CD8-positive, alpha-beta memory T cell (primary cell): ENCODE data around the gene MIEF1. TPM values are rescaled to one million over a fixed set of nuclear protein-coding genes. Genes with fewer than 3 reads are reported as not detected.
"Not testable (repeated sequence)": the region's sequence is repeated elsewhere in the genome, so short reads cannot be mapped to it uniquely, and the experiment has no call there.

Experiments used
- CTCF ChIA-PET: fragments of 350-600 bp; sonication (Branson Sonifier 250); formaldehyde crosslinking; loops from one replicate; lab custom pipeline; 2021; ENCODE audit warnings: antibody characterized with exemption; lab: Charles Lee
- POLR2A ChIA-PET: fragments of 350-600 bp; sonication (Branson Sonifier 250); formaldehyde crosslinking; loops from one replicate; lab custom pipeline; 2021; ENCODE audit warnings: antibody characterized with exemption; lab: Charles Lee
- DNase-seq, 5 donors: peaks; one replicate each; pipeline versions ENCODE4 v3.0.0 to v3.0.0-alpha.2; 2020 to 2022; ENCODE audit warnings: mixed read lengths in 1 of 5
- H3K27ac ChIP-seq: one replicate; pipeline ENCODE4 v1.7.0; 2013; ENCODE audit warnings: low read depth, mild to moderate bottlenecking, low read length, moderate library complexity
- H3K27me3 ChIP-seq: 2 replicates; pipeline ENCODE4 v1.7.0; 2013; ENCODE audit warnings: low read length, mild to moderate bottlenecking; ENCODE audit not compliant: insufficient read depth, poor library complexity, severe bottlenecking
- H3K36me3 ChIP-seq: 2 replicates; pipeline ENCODE4 v1.7.0; 2013; ENCODE audit warnings: mild to moderate bottlenecking, low read length, moderate library complexity; ENCODE audit not compliant: insufficient read depth
- H3K4me1 ChIP-seq: 2 replicates; pipeline ENCODE4 v1.7.0; 2013; ENCODE audit warnings: mild to moderate bottlenecking, low read length, moderate library complexity; ENCODE audit not compliant: insufficient read depth
- H3K4me3 ChIP-seq: 2 replicates; pipeline ENCODE4 v1.7.0; 2013; ENCODE audit warnings: mild to moderate bottlenecking, low read length
- H3K9me3 ChIP-seq: 2 replicates; pipeline ENCODE4 v1.7.0; 2013; ENCODE audit warnings: mild to moderate bottlenecking, low read length
- H3K27ac Mint-ChIP-seq, 8 donors: one replicate each; pipeline ENCODE4 v1.8.0; 2020 to 2021; ENCODE audit warnings: mixed read lengths in 8 of 8, mild to moderate bottlenecking in 6 of 8, inconsistent platforms in 3 of 8, moderate library complexity in 3 of 8
- H3K27me3 Mint-ChIP-seq, 2 donors: one replicate each; pipeline ENCODE4 v1.8.0; 2020 to 2021; ENCODE audit warnings: mixed read lengths in 2 of 2, mild to moderate bottlenecking in 1 of 2, moderate library complexity in 1 of 2
- H3K36me3 Mint-ChIP-seq, 3 donors: one replicate each; pipeline ENCODE4 v1.8.0; 2020 to 2021; ENCODE audit warnings: mixed read lengths in 3 of 3, inconsistent platforms in 1 of 3, mild to moderate bottlenecking in 1 of 3
- H3K4me1 Mint-ChIP-seq, 3 donors: one replicate each; pipeline ENCODE4 v1.8.0; 2020 to 2021; ENCODE audit warnings: mixed read lengths in 3 of 3, inconsistent platforms in 1 of 3, mild to moderate bottlenecking in 1 of 3
- H3K4me3 Mint-ChIP-seq, 7 donors: one replicate each; pipeline ENCODE4 v1.8.0; 2020 to 2021; ENCODE audit warnings: mixed read lengths in 7 of 7, mild to moderate bottlenecking in 6 of 7, moderate library complexity in 4 of 7, inconsistent platforms in 2 of 7
- H3K9me3 Mint-ChIP-seq, 5 donors: one replicate each; pipeline ENCODE4 v1.8.0; 2020 to 2022; ENCODE audit warnings: mixed read lengths in 5 of 5, mild to moderate bottlenecking in 3 of 5, moderate library complexity in 2 of 5, inconsistent platforms in 1 of 5
- polyA plus RNA-seq: library from polyadenylated mRNA; unstranded; fragments of 300-500 nt; fragmentation: Illumina TruSeq; gene quantifications from one replicate; pipeline ENCODE4 v1.2.3, GENCODE V29; 2021
- total RNA-seq, 2 experiments: library from RNA; stranded (reverse); gene quantifications; one replicate each; pipeline ENCODE4 v1.2.3, GENCODE V29; 2021

Gene MIEF1
- total and polyA plus RNA-seq, 3 experiments from 2014 or later: 29.4 to 60.9 (median 59.9) TPM

- H3K27me3 ChIP-seq: no peaks in the 10 kb centered on the region
- peak overlapping the region; percentile 80 for H3K27ac ChIP-seq
- H3K4me3 ChIP-seq: peak overlapping the region; percentile 90
- peaks cover 34% of the 10 kb centered on the region for H3K4me1 ChIP-seq
- peaks cover 46% of the 10 kb centered on the region for H3K36me3 ChIP-seq
- Mint-ChIP-seq H3K27me3 (peaks cover 0 to 14% of the 10 kb centered on the region in 2 donors), H3K9me3 (peaks cover 0 to 4% (median 3%) of the 10 kb centered on the region in 5 donors), H3K4me3 (peak overlapping the region; percentile 89 to 99 (median 96)), H3K36me3 (peaks cover 5 to 68% (median 22%) of the 10 kb centered on the region in 3 donors), H3K27ac (peak overlapping the region in 7 of 8 donors; percentile 87 to 100 (median 97)), H3K4me1 (peaks cover 44 to 51% (median 50%) of the 10 kb centered on the region in 3 donors)
- no peak for DNase-seq
- H3K9me3 ChIP-seq: no peaks in the 10 kb centered on the region
- CTCF ChIA-PET: interaction anchor here (0.7 to 3.1 kb wide), 10 partner anchors 9 to 525 kb away, joined by 3 to 31 read pairs (median 4); partner anchors contain the start of genes RPL3, RPS19BP1 and TAB1
- POLR2A ChIA-PET: interaction anchor here (0.7 to 2.0 kb wide), 15 partner anchors 7 to 525 kb away, joined by 3 to 33 read pairs (median 4); partner anchors contain the start of genes MIEF1, RPL3, RPS19BP1 and TAB1
These were observed 17.0 kb downstream of the MIEF1 start for GRCh38 chr22:39518996-39519680.

- ChIA-PET POLR2A (interaction anchor here (0.5 to 2.0 kb wide), 19 partner anchors 8 to 770 kb away, joined by 3 to 33 read pairs (median 4); partner anchors contain the start of genes MIEF1, RPL3, RPS19BP1 and TAB1), CTCF (interaction anchor here (0.7 to 3.1 kb wide), 12 partner anchors 9 to 524 kb away, joined by 3 to 31 read pairs (median 4); partner anchors contain the start of genes RPL3, RPS19BP1 and TAB1)
- peak overlapping the region; percentile 89 to 99 (median 96) for H3K4me3 Mint-ChIP-seq
- H3K4me1 ChIP-seq: peaks cover 39% of the 10 kb centered on the region
- H3K9me3 ChIP-seq: no peaks in the 10 kb centered on the region
- peaks cover 45% of the 10 kb centered on the region for H3K36me3 ChIP-seq
- H3K9me3 Mint-ChIP-seq: peaks cover 0 to 4% (median 3%) of the 10 kb centered on the region in 5 donors
- H3K27me3 ChIP-seq: no peaks in the 10 kb centered on the region
- peaks cover 43 to 51% (median 50%) of the 10 kb centered on the region in 3 donors for H3K4me1 Mint-ChIP-seq
- H3K36me3 Mint-ChIP-seq: peaks cover 5 to 68% (median 17%) of the 10 kb centered on the region in 3 donors
- peak overlapping the region; percentile 95 to 100 (median 98) for H3K27ac Mint-ChIP-seq
- H3K27ac ChIP-seq: peak overlapping the region; percentile 80
- H3K27me3 Mint-ChIP-seq: peaks cover 0 to 14% of the 10 kb centered on the region in 2 donors
- DNase-seq: peak in 3 of 5 donors; percentile 94 to 96 (median 94)
- H3K4me3 ChIP-seq: peak overlapping the region; percentile 90
These were observed 17.7 kb downstream of the MIEF1 start for GRCh38 chr22:39519681-39520225.

GRCh38 chr22:39520226-39521105 lies 18.4 kb downstream of the MIEF1 start, which contains the start of gene ATF4:
Gene ATF4 (plus strand): TSS chr22:39520562. CDS start chr22:39521446, 884 bp downstream.
- H3K27me3 ChIP-seq: no peaks in the 10 kb centered on the region
- no peaks in the 10 kb centered on the region for H3K9me3 ChIP-seq
- H3K4me3 ChIP-seq: peak within 1 kb of the TSS; percentile 90
- peaks cover 38% of the 10 kb centered on the region for H3K36me3 ChIP-seq
- POLR2A ChIA-PET: interaction anchor here (0.5 to 2.2 kb wide), 23 partner anchors 9 to 1268 kb away, joined by 3 to 33 read pairs (median 4); partner anchors contain the start of genes MIEF1, RPL3, RPS19BP1 and TAB1
- H3K27ac ChIP-seq: peak within 1 kb of the TSS; percentile 80
- H3K27me3 Mint-ChIP-seq: peaks cover 0 to 14% of the 10 kb centered on the region in 2 donors
- peaks cover 39% of the 10 kb centered on the region for H3K4me1 ChIP-seq
- H3K4me3 Mint-ChIP-seq: peak within 1 kb of the TSS; percentile 89 to 99 (median 96)
- CTCF ChIA-PET: interaction anchor here (0.7 to 3.1 kb wide), 12 partner anchors 8 to 524 kb away, joined by 3 to 31 read pairs (median 4); partner anchors contain the start of genes RPL3, RPS19BP1 and TAB1
- peaks cover 48 to 58% (median 53%) of the 10 kb centered on the region in 3 donors for H3K4me1 Mint-ChIP-seq
- H3K9me3 Mint-ChIP-seq: peaks cover 0 to 4% (median 3%) of the 10 kb centered on the region in 5 donors
- H3K36me3 Mint-ChIP-seq: peaks cover 5 to 68% (median 17%) of the 10 kb centered on the region in 3 donors
- H3K27ac Mint-ChIP-seq: peak within 1 kb of the TSS; percentile 95 to 100 (median 98)
- peak; percentile 58 to 99 (median 86) for DNase-seq

- H3K4me1 Mint-ChIP-seq: peaks cover 53 to 67% (median 54%) of the 10 kb centered on the region in 3 donors
- H3K27me3 ChIP-seq, H3K9me3 ChIP-seq, H3K9me3 Mint-ChIP-seq, DNase-seq: not testable (repeated sequence)
- peak overlapping the region; percentile 95 to 100 (median 98) for H3K27ac Mint-ChIP-seq
- H3K4me3 ChIP-seq: peak overlapping the region; percentile 90
- ChIA-PET POLR2A (interaction anchor here (0.6 to 2.2 kb wide), 6 partner anchors 8 to 523 kb away, joined by 3 to 33 read pairs (median 8); partner anchors contain the start of genes RPL3 and TAB1), CTCF (interaction anchor here (1.6 to 3.1 kb wide), 2 partner anchors 7 to 14 kb away, joined by 5 to 31 read pairs; no protein-coding TSS in a partner anchor)
- peak overlapping the region; percentile 80 for H3K27ac ChIP-seq
- H3K27me3 Mint-ChIP-seq: peaks cover 0 to 14% of the 10 kb centered on the region in 2 donors
- peaks cover 31% of the 10 kb centered on the region for H3K36me3 ChIP-seq
- peak overlapping the region; percentile 89 to 99 (median 96) for H3K4me3 Mint-ChIP-seq
- H3K4me1 ChIP-seq: peaks cover 40% of the 10 kb centered on the region
- H3K36me3 Mint-ChIP-seq: peaks cover 5 to 64% (median 15%) of the 10 kb centered on the region in 3 donors
These were observed 19.2 kb downstream of the MIEF1 start for GRCh38 chr22:39521106-39521885.

- Mint-ChIP-seq H3K27me3 (peaks cover 0 to 14% of the 10 kb centered on the region in 2 donors), H3K27ac (peak overlapping the region in 7 of 8 donors; percentile 95 to 100 (median 98)), H3K4me1 (peaks cover 56 to 72% (median 58%) of the 10 kb centered on the region in 3 donors), H3K36me3 (peaks cover 5 to 60% (median 15%) of the 10 kb centered on the region in 3 donors), H3K4me3 (peak overlapping the region; percentile 89 to 99 (median 96))
- POLR2A ChIA-PET: interaction anchor here (0.5 to 2.2 kb wide), 4 partner anchors 14 to 205 kb away, joined by 3 to 11 read pairs (median 6); partner anchors contain the start of genes MIEF1 and TAB1
- not testable (repeated sequence) for H3K9me3 Mint-ChIP-seq, H3K27me3 ChIP-seq, H3K9me3 ChIP-seq, DNase-seq
- CTCF ChIA-PET: interaction anchor here (0.8 to 2.3 kb wide), 2 partner anchors 10 to 26 kb away, joined by 3 to 8 read pairs; partner anchors contain the start of gene RPS19BP1
- H3K4me1 ChIP-seq: peaks cover 48% of the 10 kb centered on the region
- H3K27ac ChIP-seq: peak overlapping the region; percentile 80
- peak overlapping the region; percentile 90 for H3K4me3 ChIP-seq
- peaks cover 31% of the 10 kb centered on the region for H3K36me3 ChIP-seq
These were observed 20.0 kb downstream of the MIEF1 start for GRCh38 chr22:39522091-39522490.

- ChIA-PET CTCF (interaction anchor here (0.8 to 2.3 kb wide), 3 partner anchors 8 to 26 kb away, joined by 3 to 8 read pairs (median 6); partner anchors contain the start of gene RPS19BP1), POLR2A (interaction anchor here (0.5 to 2.2 kb wide), 5 partner anchors 10 to 479 kb away, joined by 3 to 11 read pairs (median 6); partner anchors contain the start of genes MIEF1, RPS19BP1 and TAB1)
- H3K27ac ChIP-seq: peak overlapping the region; percentile 29
- Mint-ChIP-seq H3K27ac (peak overlapping the region; percentile 88 to 100 (median 98)), H3K4me1 (peaks cover 61 to 78% (median 64%) of the 10 kb centered on the region in 3 donors), H3K9me3 (peaks cover 0 to 4% (median 3%) of the 10 kb centered on the region in 5 donors), H3K4me3 (peak overlapping the region; percentile 89 to 99 (median 96)), H3K36me3 (peaks cover 5 to 63% (median 15%) of the 10 kb centered on the region in 3 donors), H3K27me3 (peaks cover 0 to 14% of the 10 kb centered on the region in 2 donors)
- H3K4me3 ChIP-seq: peak overlapping the region; percentile 33
- H3K27me3 ChIP-seq: no peaks in the 10 kb centered on the region
- peaks cover 55% of the 10 kb centered on the region for H3K4me1 ChIP-seq
- DNase-seq: peak in 1 of 5 donors; percentile 24
- peaks cover 31% of the 10 kb centered on the region for H3K36me3 ChIP-seq
- no peaks in the 10 kb centered on the region for H3K9me3 ChIP-seq
These were observed 20.6 kb downstream of the MIEF1 start for GRCh38 chr22:39522567-39523300.
